ENCODE results near the gene SLC5A11.

DNA sequence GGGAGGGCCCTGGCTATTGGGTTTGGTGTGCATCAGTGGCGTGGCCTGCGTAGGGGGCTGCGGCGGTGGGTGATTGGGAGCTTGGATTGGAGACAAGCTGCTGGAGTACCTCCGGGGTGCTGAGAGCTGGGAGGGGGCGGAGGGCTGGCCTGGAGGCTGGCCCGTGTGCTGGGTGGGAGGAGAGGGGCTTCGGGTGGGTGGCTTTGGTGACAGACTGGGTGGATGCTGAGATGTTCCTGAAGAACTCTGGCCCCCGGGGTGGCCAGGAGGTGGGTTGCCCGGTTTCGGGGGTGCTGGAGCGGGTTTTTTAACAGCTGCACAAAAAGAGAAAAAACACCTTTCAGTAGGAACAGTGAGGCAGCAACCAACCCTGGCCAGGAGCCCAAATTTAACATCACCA, 85.3 kb downstream of the SLC5A11 start:
- TF ChIP-seq SIN3A (IDR thresholded peaks at IDR 0.05; ENCODE audit: borderline replicate concordance, insufficient read depth, low read length), result no peak
- no peak for TF ChIP-seq TAF1 (IDR thresholded peaks at IDR 0.05; ENCODE audit: borderline replicate concordance, insufficient read depth, low read length)

Measured in PFSK-1 (cell line).